Fibroblast of skin of scalp (primary cell): ENCODE data around the gene CNKSR3.

Experiments
- DNase-seq: peaks from one replicate; pipeline ENCODE4 v3.0.0-alpha.2; 2013

CNKSR3 gene

DNA sequence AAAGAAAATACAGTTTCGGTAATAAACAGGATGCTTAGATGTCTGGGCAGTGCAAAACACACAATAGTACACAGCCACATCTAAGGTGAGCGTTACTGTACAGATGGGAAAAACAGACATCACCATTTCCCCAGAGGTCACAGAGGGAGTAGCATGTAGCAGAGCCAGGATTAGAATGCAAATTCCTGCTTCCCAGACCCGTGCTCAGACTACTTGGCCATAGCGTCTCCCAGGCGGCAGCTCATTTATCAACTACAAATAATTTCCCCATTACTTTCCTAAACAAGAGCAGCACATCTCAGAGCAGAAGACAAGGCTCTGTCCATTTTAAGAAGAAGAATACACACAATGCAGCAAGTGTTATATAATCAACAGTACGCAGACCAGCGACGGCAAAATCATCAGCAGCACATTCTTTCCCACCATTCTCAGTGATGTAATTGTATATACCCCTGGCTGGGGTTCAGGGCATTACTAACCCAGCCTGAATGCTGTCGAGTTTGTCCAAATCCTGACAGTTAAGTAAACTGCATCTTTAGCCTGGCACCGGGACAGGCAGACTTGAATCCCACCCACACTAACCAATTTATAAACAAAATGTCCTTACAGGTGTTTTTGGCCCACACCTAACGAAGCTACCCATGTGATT lies 61.9 kb downstream of the CNKSR3 start:
- DNase-seq = peak; percentile 68

DNA sequence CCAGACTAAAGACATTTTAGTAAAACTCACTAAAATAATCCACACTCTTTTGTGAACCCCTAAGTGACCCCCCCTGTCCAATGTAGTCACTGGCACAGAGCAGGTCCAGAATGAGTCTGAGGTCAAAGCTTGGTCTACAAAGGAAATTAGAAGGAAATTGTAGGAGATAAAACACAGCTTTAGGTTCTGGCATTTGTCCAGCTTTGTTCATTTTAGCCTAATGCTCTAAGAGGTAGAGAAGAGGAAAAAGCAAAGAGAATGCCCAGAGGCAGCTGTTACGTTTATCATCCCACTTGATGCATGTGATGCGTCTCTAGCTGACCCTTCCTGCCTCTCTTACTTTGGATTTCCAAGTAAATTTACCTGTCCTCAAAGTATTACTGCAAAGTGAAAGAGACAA lies 62.5 kb downstream of the CNKSR3 start:
- no peak for DNase-seq

DNA sequence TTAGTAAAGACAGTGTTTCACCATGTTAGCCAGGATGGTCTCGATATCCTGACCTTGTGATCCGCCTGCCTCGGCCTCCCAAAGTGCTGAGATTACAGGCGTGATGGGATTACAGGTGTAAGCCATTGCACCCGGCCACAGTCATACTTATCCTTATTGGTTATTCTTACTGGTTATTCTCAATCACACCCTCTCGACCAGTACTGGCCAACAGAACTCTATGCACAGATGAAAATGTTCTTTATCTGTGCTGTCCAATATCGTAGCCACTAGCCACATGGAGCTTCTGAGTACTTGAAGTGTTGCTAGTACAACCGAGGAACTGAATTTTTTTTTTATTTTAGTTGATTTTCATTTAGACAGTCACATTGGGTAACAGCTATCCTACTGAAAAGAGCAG lies 63.5 kb downstream of the CNKSR3 start:
- DNase-seq = no peak

DNA sequence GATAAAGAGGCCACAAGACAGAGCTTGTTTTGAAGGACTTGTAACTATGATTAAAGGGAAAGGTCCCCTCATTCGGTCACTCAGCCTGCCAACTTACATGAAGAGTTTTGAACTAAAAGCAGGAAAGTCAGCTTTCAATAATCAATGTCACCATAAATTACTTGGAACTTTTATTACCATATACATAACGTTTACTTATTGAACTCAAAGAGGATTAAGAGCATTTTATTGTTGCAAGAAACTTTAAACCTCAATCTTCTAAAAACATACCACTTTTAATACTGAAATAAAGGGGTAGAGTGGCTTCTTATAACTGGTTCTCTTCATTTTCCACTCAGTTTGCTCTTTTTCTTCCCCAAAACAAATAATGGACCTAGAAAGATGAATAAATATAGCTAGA lies 65.1 kb downstream of the CNKSR3 start:
- DNase-seq = no peak

DNA sequence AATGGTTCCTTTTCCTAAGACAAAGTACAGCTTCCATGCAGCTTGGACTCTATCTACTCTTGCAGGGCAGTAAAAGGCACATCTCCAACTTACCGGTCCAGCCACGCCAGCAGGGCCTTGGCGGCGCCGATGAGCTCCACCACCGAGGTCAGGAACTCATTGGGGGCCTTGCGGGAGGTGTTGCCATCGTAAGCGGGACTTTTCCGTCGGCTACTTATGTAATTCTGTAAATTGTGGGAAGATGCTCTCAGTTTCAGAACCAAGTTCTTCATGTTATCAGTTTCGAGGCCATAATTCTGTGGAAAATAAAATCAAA lies 68.5 kb downstream of the CNKSR3 start:
- DNase-seq = no peak

DNA sequence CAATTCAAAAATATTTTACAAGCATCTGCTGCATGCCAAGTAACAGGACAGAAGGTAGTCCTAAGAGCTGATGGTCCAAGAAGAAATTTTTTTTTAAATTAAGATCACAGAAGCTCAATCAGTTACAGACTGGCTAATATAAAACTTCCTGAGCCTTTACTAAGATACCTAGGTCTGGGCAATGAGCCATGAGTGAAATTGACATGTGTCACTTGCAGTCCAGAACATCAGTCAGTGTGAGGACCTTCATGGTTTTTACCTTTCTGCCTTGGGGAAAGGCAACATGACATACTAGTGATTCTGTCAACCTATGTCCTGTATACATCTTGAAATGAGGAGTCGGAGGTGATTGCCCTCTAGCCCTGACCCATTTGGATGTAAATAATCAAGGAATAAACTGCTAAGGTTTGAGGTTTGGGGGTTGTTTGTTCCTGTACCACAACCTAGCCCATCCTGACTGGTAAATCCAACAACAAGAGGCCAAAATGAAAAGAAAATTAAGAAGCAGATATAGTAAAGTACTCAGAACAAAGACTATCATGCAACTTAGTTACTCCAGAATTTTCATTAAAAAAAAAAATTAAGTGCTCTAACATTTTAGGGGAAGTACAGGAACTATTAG lies 70.0 kb downstream of the CNKSR3 start:
- DNase-seq = no peak

DNA sequence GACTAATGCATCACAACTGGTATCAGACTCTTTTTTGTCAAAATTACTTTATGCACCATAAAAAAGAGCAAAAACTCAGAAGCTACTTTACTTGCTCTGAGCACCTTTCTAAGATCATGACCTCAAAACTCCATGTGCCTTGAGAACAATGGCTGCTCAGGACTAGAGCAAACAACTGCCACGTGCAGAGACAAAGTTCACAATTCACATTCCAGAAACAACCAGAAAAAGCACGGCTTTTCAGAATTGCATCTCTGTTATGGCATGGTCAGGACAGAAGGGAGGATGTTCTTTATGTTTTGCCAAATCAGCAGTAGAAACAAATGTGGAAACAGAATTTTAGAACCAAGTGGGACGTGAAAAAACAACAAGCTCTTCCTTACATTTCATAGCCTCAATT lies 70.5 kb downstream of the CNKSR3 start:
- DNase-seq = no peak

DNA sequence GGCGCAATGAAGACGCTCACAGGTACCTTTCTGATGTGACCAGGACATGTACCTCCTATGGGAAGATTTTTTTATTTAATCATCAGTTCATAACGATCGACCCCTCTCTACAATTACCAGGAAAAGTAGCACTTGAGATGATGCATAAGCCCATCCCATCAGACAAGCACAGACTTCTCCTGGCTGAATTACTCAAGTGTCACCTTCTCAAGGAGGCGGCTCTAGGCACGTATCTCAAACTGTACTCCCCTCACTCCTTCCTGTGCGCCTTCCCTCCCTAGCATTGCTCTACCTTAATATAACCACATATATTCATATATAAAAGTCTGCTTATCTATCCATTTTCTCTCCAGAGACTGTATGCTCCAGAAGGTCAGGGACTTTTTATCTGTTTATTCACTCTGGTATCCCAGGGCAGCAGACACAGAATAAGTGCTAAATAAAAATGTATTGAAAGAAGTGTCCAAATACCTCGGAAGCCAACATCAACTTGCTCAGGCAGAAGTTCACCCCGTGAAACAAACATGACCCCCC lies 71.5 kb downstream of the CNKSR3 start:
- no peak for DNase-seq

DNA sequence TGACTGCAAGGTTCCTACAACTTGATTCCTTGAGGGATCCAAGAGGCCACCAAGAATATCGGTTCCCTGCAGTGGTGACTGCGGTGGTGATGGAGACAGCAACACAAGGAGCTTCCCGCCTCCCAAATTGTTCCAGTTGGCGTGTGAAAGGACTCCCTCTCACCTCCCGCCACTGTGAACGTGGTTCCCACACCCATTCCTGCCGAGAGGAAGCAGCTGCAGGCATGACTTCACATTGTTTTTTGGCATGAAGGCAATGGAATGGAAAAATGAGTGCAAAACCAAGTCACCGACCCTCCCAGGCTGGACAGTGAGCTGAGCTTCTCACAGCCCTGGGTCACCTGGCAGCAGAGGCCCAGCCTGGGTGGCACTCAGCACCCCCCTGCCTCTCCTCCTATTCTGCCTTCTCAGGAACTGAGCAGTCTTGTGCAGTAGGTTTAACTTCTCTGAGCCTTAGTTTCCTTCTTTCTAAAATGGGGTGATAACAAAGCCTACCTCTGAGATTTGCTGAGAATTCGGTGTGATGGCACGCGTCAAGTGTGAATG lies 75.0 kb downstream of the CNKSR3 start:
- no peak for DNase-seq

DNA sequence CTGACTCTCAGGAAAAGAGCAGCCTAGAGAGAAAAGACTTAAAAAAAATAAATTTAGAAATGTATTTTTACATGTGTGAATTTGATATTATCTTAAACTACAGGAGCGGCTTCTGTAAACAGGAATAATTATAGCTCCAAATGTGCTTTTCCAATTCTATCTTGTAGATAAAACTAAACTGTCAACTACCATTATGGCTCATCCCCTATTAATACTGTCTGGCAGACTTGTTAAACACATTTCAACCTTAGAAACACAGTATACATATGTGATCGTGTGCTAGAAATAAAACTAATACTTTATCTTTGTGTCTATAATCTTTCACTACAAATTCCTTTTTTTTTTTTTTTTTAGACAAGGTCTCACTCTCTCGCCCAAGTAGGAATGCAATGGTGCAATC lies 75.8 kb downstream of the CNKSR3 start:
- no peak for DNase-seq

DNA sequence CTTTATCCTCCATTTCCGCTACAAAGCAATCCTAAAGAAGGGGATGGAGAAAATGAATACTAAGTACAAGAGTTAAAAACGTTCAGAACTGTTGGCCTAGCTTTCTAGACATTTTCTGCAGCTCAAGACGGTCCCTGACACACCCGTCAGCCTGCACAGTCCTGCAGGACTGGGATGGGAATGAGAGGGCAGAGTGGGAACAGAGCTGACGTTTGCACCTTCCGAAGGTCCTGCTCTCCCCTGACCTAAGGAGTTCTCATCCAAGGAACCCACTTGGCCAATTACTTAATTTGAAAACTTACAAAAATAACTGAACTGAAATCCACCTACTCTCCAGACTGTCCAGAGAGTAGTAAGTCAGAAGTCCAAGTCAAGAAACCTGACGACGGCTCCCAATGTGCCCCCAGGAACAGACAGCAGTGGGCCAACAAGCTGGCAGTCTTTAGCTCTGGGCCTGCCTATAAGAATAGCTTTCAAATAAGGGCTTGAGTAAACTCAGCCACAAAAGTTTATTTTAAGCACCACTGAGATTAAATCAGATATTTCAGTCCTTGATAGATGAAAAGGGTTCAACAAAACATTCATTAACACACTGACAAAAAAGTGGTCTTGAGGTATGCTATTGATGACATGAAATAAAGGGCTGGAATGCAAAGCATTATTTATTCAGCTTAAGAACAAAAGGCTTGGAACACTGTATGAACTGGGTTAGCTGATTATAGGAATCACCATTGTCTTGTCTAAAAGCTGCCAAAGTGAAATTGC lies 76.8 kb downstream of the CNKSR3 start:
- no peak for DNase-seq

DNA sequence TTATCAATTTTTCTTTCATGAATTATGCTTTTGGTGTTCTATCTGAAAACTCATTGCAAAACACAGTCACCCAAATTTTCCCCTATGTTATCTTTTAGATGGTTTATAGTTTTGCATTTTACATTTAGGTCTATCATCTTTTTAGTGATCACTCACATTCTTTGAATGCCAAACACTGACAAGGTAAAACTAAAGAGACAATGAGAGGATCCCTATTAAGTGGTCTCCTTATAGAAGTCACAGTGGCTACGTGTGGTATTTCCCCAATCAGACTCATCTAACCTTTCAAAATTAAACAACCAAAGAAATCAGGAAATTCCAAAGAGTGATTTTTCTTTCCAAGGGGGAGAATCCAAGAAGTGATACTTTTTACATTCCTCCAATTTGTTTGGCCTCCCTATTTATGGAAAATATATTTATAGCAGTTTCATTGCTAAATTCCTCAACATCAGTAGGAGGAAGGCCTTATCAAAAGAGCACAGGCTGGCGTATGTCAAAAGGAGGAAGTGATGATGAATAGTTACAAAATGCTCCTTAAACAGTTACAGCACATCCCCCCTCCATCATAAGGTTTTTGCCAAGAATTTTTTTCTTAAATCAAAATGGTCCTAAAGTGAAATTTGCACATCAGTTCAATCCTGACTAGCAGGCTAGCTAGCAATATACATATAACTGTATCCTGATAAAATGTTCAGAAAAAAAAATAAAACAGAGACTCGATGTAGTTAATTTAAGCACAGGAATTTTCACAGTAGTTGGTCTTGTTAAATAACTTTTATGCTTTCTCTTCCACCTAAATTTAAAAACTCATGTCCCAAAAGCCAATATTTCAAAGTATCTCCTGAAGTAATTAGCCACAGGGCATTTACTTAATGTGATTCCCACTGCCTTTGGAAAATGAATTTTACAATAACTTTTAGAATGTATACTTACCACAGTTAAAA lies 77.7 kb downstream of the CNKSR3 start:
- peak; percentile 56 for DNase-seq

DNA sequence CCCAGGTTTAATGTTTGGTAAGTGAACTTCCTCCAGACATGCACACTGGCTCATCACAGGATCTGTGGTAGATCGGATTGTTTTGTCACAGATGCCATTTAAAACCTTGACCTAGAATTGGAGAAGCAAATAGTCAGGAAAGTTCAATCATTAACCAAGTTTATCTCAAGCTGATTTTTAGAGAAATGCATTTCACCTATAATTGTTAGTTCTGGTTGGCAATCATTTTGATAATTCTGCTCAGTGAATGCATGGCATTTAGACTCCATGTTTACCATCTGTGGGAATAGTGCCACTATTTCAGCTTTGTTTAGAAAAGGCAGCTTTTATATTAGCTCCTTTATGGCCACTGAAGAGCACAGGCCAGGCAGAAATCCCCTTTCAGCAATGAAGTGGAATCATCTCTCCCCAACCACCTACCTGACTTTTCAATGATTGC lies 80.0 kb downstream of the CNKSR3 start:
- DNase-seq = no peak

DNA sequence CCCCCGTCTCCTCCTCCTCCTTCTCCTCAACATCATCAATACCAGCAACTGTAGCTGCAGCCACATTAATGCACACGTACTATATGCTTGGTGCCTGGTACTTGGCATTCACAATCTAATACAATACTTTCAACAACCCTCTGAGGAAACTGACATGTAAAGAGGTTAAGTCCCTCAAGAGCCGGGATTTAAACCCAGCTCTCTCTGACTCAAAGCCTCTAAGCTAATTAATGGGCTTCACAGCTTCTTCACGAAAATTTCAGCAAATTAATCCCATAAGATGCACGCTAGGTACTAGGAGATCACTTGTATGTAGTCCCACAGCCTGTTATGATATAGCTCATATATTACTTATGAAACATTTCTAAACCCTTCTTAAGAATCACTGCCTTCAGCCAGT lies 80.8 kb downstream of the CNKSR3 start:
- DNase-seq = no peak

DNA sequence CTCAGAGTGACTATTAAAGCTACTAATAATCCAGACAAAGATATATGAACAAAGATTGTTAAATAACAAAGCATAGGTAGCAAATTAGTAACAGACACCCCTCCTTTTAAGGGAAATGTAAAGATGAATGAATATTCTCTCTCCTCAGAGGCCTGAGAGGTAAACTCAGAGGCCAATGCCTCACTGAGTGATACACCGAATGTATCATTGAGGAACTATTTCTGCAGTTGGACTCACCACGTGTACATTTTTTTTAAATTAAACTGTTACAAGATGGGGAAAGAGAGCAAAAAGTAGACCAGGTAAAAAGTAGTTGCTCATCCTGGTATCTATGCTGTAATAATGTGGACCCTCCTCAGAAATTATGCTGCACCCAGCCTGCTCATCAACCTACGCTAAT lies 81.6 kb downstream of the CNKSR3 start:
- no peak for DNase-seq

DNA sequence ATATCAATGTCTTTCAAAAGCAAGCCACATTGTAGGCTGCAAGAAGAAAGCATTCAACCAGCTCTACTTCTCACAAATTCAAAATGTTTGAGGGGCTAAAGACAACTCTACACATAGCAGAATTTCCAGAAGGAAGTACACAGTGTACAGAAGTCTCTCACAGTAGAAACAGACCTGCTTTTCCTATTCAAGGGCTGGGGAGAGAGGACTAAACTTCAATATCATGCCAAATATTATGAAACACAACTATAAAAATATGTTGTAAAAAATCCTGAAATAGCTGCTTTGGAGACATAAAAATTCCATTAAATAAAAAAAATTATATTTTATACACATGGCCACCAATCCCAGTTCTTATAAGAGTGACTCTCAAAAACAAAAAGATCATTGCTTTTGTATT lies 83.0 kb downstream of the CNKSR3 start:
- no peak for DNase-seq

DNA sequence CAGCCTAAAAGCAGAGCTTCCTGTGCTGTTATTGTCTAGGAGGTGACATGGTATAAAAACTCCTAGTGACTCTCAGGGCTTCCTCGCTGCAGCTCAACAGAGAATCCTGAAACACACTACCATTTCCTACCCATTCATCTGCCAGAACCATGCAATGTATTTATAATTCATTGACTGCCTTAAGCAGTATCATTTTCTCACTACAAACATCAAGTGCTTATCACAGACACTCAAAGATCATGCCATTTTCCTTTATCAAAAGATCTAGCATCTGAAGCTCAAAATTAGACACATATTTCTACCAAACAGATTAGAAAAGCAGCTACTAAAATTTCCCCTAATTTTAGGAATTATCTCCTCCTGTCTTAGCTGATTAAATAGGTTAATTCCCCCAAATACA lies 83.5 kb downstream of the CNKSR3 start:
- DNase-seq = no peak

DNA sequence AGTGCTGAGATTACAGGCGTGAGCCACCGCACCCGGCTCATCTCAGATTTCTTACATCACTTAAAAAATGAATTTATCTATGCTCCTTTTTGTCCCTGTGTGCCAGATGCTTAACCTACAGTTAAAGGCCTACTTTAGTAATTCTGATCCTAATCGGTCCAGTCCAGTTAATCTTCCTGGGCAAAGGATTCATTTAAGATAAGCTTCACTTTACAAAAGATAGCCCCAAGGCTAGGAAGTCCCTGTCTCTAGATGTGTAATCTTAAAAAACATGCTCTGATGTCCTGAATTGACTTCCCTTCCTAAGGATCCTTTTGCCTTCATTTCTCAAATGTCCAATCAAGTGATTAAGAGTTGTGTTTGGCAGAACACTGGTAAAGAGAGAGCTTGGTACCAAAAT lies 85.5 kb downstream of the CNKSR3 start:
- DNase-seq = no peak

DNA sequence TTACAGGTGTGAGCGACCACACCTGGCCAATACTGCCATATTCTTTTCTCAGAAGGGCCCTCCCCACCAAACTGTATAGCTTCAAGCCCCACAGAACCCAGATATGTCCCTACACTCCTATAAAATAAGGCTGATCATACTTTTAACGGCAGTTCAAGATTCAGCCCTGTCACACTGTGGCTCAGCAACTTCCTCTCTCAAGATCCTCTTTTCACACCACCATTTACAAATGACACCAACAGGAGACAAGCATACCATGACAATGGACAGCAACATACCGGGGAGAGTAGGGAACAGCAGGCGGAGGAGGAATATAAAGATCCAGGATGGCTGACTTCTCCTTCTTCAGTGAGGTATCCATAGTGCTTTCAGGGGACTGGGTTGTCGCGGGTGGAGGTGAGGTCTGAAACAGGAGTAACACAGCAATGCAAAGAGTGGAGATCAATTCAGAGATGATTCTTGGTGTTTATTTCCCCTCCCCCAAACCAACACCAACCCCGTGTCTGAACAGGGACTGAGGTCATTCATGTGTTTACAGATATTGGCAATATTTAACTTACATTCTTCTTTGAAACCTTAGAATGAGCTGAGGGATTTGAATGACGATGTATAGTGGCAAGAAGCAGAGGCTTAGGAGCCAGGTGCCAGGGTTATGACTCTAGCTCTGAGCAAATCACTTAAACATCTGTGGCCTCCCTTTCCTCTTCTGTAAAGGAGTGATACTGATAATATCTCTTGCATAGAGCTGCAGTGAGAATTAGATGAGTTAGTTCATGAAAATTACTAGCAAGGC lies 96.3 kb downstream of the CNKSR3 start:
- no peak for DNase-seq

DNA sequence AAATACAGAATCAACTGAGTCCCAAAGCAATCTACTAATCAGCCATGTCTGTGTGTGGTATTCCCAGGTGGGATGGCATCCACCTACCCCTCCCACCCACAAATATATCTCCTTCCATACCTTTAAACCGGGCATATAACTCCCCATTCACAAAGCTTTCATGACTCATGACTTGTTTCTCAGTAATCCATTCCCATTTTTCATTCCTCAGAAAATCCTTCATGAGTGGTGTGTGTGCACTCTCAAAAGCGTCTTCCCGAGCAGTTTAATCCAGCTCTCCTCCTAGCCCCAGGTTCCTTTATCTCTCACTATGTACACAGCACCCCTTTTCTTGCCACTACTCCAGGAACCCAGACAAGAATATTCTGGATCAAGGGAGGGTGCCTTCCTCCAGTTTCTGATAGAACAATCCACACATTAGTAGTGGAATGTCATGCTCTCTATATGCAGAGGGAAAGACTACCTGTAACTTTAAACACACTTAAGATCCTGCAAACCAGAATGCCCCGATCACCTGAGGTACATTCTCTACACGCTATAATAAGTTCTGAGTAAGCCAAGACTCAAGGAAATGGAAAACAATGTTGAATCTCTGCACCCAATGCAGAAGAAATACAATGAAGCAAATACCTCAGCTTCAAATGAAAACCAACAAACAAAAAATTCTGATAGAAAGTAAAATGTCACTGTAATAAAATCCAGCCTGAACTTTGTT lies 98.2 kb downstream of the CNKSR3 start:
- no peak for DNase-seq

DNA sequence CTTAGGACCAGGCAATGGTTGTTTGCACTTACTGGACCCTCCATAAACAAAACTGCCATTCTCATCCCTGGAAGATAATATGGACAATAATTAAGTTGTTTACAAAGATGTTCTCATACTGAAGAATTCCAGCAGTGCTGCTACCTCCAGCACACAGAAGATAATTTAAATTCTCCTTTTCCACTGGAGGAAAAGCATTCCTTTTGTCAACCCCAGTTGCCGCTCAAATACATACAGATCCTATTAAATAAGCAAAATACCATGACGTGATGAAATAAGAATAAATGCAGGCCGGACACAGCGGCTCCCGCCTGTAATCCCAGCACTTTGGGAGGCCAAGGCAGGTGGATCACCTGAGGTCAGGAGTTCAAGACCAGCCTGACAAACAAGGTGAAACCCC lies 99.4 kb downstream of the CNKSR3 start:
- DNase-seq = peak; percentile 62
